ENCODE results near the gene GABPB2.
"Not testable (repeated sequence)": the region's sequence is repeated elsewhere in the genome, so short reads cannot be mapped to it uniquely, and the experiment has no call there.

Gene GABPB2

DNA sequence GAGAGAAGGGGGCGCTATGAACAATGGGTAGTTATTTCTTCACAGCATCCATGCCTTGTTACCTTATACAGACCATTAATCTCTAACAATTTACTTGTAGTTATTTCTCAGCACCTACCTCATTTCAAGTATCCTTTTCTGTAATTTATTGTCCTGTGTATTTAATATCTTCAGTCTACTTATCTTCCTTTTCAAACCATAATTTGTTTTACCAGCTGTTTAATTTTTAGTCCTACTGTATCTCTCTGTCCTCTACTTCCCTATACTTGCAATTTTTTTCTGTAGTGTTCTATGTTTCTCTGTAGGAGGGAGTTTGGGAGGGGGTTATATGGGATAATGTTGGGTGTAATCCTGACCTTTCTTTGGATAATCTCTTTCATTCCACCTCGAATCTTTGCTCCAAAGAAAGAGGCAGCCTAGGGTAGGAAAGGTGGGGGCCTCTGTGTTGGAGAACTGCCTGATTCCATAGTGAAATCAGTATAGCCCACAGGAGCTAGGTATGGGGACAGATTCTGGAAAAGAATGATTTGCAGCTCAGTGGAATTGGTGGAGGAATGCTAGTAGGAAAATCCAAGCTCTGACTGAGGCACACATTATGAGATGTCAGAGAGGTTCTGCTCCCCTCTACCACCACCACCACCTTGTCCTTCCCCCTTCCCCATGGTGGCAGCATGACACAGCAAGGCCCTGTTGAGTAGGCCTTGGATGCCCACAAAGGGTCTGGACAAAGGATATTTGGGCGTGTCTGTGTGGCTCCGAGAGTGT lies 9.7 kb upstream of the GABPB2 start:
- DNase-seq: peak; percentile 36 to 49

DNA sequence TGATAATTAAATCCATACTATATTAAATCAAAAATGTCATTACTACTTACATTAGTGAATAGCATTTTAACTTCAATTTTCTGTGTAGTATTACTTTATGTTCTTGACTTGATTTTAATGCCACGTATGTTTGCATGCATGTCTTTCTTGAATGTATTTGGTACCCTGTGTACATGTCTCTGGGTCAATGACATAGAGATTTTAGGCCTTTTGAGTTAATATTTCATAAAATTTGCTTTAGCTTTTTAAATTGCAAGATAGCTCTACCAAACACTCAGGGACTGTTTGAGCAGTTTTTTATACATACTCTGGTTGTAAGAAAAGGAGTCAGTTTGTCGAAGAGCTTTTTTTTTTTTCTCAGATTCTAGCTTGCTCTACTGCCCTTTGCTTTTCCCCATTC lies 8.9 kb upstream of the GABPB2 start:
- DNase-seq: no peak

DNA sequence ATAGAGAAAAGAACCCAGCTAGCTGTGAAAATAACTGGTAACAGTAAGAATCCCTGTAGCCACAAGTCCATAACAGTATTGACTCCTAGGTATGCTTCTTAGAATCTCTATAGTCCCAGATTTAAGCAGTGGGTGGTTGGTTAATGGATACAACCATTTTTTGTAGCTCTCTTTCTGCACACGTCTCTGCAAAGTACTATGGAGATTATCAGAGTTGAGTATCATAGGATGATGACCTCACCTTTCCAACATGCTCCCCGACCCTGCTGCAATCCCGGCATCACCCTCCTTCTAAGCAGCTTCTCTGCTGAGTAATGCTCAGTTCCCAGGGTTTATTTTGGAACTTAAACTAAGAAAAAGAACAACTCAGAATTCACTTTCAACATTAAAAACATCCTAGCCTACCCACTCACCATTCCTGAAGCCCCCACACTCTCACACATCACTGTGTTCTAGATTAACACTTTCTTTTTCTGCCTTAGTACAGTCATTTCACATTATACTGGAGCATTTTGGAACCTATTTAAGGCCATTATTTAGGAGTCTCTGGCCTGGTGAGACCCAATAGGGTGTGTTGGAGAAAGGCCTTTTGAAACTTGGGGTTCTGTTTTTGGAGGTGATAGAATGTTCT lies 7.7 kb upstream of the GABPB2 start:
- DNase-seq: no peak

DNA sequence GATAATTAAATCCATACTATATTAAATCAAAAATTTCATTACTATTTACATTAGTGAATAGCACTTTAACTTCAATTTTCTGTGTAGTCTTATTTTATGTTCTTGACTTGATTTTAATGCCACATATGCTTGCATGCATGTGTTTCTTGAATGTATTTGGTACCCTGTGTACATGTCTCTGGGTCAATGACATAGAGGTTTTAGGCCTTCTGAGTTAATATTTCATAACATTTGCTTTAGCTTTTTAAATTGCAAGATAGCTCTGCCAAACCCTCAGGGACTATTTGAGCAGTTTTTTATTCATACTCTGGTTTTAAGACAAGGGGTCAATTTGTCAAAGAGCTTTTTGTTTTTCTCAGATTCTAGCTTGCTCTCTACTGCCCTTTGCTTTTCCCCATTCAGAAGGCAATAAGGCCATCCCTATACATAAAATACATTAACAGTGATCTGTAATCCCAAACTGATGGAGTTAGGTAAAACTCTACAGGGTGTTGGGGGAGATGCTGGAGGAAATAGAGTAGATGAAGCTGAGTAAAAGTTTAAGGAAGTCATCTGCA lies 5.4 kb upstream of the GABPB2 start:
- DNase-seq: no peak

DNA sequence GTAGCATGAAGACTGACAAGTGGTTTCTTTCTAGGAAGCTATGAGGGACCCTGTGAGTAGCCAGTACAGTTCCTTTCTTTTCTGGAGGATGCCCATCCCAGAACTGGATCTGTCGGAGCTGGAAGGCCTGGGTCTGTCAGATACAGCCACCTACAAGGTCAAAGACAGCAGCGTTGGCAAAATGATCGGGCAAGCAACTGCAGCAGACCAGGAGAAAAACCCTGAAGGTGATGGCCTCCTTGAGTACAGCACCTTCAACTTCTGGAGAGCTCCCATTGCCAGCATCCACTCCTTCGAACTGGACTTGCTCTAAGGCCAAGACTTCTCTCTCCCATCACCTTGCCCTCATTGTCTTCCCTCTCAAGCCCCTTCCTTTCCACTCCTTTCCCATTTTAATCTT lies 3.4 kb upstream of the GABPB2 start:
- no peak for DNase-seq

DNA sequence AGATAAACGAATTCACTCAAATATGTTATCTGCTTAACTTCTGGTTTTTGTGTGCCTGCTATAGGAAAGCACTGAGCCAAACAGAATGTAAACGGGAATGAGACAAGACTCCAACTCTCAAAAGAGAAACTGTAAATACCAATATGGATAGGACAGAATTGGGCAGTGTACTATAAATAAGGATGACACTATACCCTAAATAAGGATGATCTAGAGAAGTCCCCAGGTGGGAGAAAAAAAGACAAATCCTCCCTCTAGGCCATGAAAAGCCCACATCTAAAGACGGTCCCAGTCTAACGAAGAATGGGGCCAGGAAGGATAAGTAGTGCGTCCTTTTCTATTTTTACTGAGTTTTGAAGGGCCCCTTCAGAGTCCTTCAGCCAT lies 1.5 kb upstream of the GABPB2 start:
- no peak for DNase-seq

DNA sequence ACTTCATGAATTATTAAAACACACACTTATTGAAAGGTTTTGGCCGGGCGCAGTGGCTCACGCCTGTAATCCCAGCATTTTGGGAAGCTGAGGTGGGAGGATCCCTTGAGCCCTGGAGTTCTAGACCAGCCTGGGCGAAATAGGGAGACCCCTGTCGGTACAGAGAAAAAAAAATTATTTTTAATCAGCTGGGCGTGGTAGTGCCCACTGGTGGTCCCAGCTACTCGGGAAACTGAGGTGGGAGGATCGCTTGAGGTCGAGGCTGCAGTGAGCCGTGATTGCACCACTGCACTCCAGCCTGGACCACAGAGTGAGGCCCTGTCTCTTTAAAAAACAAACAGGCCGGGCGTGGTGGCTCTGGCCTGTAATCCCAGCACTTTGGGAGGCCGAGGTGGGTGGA lies 1.7 kb downstream of the GABPB2 start:
- peak; percentile 62 to 63 for DNase-seq

DNA sequence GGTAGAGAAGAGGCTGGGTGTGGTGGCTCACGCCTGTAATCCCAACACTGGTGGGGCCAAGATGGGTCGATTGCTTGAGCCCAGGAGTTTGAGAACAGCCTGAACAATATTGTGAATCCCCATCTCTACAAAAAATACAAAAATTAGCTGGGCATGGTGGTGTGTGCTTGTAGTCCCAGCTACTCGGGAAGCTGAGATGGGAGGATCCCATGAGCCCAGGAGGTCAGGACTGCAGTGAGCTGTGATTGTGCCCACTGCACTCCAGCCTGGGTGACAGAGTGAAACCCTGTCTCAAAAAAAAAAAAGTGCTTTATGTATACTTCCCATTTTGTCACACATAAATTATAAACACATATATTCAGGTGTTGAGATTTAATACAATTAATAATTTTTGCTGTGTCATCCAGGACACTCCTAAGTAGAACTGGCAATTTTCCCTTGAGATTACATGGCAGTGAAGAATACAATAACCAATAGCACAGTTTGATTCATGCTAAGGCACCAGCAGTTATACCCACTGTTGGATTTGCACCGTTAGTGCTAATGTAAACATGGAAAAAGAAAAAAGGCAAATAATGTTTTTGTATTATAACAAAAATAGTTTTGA lies 15.5 kb downstream of the GABPB2 start:
- DNase-seq: no peak

DNA sequence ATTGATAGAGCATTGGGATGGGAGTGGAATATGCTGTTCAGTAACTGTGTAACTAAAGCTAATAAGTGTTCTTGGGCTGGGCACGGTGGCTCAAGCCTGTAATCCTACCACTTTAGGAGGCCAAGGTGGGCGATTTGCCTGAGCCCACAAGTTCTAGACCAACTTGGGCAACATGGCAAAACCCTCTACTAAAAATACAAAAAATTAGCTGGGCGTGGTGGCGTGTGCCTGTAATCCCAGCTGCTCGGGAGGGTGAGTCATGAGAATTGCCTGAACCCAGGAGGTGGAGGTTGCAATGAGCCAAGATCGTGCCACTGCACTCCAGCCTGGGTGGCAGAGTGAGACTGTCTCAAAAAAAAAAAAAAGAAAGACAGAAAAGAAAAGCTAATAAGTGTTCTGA lies 26.9 kb downstream of the GABPB2 start:
- not testable (repeated sequence) for DNase-seq

DNA sequence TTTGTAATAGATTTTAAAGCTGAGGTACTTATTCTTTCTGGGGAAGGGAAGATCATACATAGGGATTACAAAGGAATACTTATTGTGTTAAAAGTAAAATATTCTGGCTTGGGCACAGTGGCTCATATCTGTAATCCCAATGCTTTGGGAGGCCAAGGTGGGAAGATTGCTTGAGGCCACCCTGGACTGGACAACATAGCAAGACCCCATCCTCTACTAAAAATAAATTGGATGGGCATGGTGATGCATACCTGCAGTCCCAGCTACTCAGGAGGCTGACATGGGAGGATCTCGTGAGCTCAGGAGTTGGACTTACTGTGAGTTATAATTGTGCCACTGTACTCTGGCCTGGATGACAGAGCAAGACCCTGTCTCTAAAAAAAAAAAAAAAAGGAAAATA lies 27.6 kb downstream of the GABPB2 start:
- no peak for DNase-seq

DNA sequence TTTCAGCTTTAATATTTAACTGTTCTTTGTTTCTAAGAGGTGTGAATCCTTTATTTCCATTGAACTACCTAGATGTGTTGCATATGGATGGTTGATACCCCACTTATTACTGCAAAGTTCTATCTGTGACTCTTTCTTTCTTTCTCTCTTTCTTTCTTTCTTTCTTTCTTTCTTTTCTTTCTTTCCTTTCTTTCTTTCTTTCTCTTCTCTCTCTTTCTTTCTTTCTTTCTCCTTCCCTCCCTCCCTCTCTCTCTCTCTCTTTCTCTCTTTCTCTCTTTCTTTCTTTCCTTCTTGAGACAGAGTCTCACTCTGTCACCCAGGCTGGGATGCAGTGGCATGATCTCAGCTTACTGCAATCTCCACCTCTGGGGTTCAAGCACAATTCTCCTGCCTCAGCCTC lies 34.1 kb downstream of the GABPB2 start:
- no peak for DNase-seq

DNA sequence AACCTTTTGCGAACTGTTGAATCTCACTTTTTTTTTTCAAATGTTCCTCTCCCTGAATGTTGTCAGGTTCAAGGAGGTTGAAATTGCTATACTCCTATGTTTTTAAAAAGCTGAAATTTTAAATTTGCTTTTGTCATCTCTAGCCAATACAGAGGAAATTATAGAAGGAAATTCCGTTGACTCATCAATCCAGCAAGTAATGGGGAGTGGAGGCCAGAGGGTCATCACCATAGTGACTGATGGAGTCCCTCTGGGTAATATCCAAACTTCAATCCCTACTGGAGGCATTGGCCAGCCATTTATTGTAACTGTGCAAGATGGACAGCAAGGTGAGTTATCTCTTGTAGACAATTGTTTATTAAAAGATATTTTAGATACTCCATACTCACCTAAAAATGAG lies 36.3 kb downstream of the GABPB2 start:
- DNase-seq: no peak

DNA sequence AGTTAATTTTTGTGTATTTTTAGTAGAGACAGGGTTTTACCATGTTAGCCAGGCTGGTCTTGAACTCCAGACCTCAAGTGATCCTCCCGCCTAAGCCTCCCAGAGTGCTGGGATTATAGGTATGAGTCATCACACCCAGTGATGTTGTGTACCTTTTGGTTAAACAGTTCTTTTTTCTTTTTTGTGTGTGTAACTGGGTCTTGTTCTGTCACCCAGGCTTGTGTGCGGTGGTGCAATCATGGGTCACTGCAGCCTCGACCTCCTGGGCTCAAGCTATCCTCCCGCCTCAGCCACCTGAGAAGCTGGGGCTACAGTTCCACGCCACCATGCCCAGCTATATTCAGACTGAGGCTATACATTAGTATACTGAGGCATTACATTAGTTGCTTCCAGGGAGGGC lies 37.8 kb downstream of the GABPB2 start:
- no peak for DNase-seq

DNA sequence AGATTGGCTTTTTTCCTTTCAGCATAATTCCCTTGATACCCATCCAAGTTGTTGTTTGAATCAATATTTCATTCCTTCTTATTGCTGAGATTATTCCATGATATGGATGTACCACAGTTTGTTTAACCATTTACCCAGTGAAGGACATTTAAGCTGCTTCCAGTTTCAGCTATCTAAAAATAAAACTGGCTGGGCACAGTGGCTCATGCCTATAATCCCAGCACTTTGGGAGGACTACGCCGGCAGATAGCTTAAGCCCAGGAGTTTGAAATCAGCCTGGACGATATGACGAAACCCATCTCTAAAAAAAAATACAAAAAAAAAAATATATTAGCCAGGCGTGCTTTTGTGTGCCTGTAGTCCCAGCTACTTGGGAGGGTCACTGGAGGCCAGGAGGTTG lies 43.3 kb downstream of the GABPB2 start:
- DNase-seq: no peak

DNA sequence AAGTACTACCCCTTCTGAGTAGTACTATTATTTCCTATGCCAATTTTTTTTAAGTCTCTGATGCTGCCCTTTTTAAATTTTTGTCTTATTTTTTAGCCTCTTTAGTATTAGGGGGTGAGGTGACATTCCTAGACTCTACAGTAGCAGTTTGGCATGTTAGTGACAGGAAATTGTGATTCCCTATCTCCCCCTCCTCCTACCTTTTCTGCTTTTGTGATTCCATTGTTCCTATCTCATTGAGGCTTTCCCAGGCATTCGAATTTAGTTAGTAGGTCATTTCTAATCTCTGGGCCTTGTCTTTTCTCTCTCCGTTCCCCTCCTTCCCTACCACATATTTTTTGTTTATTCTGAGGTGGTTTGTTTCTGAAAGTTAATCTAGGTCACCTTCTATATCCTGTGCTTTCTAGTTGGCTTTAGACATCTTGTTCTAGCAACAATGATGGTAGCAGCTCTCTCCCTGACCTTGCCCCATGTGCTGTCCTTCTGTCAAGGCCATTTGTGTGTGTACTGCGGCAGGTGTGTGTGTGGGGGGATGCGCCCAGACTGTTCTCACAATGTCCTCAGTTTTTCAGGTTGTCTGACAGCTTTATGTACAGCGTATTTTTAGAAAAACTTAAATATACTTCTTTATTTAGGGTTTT lies 54.3 kb downstream of the GABPB2 start:
- DNase-seq: no peak

DNA sequence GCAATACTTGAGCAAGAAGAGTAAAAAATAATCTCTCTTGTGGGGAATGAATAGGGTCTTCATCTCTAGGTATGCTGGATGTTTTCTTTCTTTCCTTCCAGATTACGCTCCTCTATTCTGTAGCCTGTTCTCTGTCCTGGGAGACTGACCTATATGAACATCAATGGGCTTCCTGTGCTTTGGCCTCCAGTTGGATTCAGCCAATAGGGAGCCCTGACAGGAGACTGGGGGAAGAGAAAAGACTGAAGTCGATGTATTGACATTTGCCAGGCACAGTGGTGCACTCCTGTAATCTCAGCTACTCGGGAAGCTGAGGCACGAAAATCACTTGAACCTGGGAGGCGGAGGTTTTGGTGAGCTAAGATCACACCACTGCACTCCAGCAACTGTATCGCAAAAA lies 58.2 kb downstream of the GABPB2 start:
- no peak for DNase-seq

DNA sequence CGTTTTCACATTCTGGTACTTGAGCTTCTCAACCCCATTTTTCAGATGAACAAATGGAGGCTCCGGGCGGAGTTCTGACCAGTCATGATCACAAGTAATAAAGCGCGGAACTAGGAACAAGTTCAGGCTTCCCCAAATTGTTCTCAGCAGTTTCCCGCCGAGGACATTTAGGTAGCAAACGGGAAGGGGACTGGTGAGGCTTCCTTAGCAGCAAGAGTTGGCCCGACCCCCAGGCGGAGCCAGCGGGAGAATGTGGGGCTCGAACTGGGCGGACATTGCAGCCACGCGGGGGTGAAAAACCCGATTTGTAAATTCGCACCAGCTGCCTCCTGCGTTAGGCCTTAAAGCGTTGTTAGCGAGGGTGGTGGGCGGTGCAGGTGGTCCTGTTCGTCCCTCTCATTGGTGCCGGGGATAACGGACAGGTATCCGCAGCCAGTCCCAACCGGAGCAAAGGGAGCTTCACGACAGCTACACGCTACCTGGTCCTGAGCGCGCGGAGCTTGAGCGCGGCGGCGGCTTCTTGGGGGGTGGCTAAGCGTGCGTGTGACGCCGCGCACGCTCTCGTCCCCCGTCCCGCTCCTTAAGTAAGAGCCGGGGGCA lies 60.5 kb downstream of the GABPB2 start:
- peak; percentile 87 to 88 for DNase-seq

DNA sequence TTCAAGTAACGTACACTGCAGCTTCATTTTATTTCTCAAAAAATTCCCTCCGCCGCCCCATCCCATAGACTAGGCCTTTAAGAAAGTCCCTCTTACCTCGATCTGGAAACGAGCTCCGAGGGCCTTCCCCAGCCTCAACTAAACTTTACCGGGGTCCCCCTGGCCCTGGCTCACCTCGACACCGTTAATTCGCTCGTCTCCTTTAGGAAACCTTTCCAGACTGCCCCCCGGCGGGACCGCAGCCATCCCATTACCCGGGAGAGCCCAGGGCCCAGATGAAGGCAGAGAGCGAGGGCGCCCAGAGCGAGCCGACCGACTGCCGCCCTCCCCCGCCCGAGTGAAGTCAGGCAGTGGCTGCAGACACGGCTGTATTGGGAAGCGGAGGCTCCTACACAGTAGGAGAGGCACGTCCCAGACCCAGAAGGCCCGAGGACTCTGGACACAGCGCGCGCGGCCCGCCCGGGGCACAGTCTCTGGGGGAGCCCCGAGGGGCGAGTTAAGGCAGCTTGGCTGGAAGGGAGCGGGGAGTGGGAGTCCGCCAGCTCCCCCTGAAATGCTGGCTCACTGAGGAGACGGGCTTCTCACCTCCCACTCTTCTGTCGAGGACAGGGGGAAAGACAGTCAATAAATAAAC lies 61.3 kb downstream of the GABPB2 start:
- DNase-seq: no peak

DNA sequence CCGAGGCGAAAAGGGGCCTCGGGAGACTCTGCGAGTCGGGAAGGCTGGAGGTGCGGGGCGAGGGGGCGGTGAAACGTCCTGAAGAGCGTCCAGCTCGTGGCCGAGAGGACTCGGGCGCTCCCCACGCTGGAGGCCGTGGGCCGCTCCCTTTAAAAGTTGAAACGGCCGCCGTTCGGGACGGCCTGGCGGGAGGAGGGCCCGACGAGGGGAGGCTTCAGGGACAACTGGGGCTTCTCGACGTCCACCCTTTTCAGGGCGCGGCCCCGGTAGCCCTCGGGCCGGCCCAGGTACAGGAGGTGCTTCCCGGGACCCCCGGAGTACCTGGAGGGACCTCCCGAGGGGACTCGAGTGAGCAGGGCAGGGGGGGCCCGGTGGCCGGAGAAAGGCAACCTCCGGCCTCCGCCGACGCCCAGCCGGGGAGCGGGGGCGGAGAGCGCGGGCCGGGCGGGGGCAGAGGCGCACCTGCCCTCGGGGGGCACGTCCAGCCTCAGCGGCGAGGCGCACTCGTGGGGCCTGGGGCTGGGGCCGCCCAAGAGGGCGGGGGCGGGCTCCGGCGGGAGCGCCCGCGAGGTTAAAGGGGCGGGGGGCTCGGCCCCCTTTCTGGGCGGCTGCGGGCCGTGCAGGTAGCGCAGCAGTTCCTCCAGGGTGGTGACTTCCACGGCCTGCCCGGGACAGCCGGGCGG lies 61.9 kb downstream of the GABPB2 start:
- DNase-seq: no peak

DNA sequence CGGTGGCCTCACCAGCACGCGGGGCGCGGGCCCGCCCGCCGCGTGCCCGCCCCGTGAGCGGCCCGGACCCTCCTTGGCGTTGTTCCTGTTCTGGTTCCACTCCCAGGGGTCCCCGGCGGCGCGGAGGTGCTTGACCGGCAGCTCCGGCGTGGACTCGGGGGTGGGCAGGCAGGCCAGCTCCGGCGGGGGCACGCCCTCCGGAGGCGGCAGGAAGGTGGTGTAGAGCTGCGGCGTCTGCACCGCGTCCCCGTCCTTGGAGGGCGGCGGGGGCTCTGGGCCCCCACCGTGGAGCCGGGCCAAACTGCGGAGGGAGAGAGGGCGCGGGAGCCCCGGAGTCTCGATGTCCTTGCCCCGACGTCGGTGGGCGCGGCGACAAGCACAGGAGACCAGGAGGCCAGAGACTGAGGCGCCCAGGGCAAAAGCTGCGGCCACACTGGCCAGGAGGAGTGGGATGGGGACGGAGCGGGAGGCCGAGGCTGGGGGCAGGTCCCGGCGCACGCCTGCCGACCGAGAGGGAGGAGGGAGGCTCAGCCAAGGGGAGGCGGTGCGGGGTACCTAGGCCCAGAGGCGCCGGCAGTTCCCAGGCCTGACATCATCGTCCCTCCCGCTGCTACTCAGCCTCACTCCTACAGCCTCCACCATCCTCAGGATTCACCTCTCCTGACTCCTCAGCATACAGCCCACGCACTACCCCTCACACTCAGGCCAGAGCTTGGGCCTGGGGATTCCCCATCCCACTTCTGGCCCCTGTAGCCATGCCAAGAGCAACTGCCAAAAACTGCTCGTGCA lies 62.7 kb downstream of the GABPB2 start:
- no peak for DNase-seq

DNA sequence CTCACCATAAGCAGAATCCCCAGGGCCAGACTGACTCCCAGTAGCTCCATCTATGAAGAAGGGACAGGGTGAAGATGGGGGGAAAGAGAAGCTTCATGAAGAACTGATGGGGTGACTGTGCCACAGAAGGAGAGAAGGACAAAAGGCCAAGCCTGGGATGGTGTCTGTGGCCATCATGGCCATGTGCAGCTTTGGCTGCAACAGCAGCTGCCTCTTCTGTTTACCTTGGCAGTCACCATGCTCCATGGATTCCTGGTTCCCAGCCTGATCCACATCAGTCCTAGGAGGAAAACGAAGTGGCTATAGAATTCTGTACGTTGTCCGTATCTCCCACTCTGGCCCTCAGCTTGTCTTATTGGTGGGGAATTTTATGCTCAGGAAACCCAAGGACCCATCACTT lies 63.8 kb downstream of the GABPB2 start:
- DNase-seq: no peak

All from NCI-H1930 (cell line).